KMS-11 (cell line): ENCODE measurements around the gene PIP4K2A.

ENCODE experiments used
- H2AFZ ChIP-seq: fragments of 200-600 bp; sonication (generic); 2 replicates; pipeline ENCODE4 v1.6.1; 2016; ENCODE audit warnings: antibody characterized with exemption, mixed run types, low read depth
- H3K27ac ChIP-seq: fragments of 200-600 bp; sonication (generic); 2 replicates; pipeline ENCODE4 v1.6.1; 2016; ENCODE audit warnings: mild to moderate bottlenecking, mixed run types
- H3K27me3 ChIP-seq: fragments of 200-600 bp; sonication (generic); 2 replicates; pipeline ENCODE4 v1.6.1; 2017; ENCODE audit warnings: mild to moderate bottlenecking, low read depth, mixed run types, moderate library complexity; ENCODE audit not compliant: insufficient read depth
- H3K36me3 ChIP-seq: fragments of 200-600 bp; sonication (generic); 2 replicates; pipeline ENCODE4 v1.6.1; 2017; ENCODE audit warnings: mild to moderate bottlenecking, mixed run types; ENCODE audit not compliant: insufficient read depth
- H3K4me1 ChIP-seq: fragments of 200-600 bp; sonication (generic); 2 replicates; pipeline ENCODE4 v1.6.1; 2016; ENCODE audit warnings: mild to moderate bottlenecking, low read depth, mixed run types; ENCODE audit not compliant: poor library complexity, severe bottlenecking
- H3K4me2 ChIP-seq: fragments of 200-600 bp; sonication (generic); 2 replicates; pipeline ENCODE4 v1.7.0; 2016; ENCODE audit warnings: mild to moderate bottlenecking, mixed run types
- H3K4me3 ChIP-seq: fragments of 200-600 bp; sonication (generic); IDR thresholded peaks from 2 replicates; pipeline ENCODE4 v1.6.1; 2017; ENCODE audit warnings: low read depth, low read length, mixed read lengths; ENCODE audit not compliant: insufficient read depth
- H3K79me2 ChIP-seq: fragments of 200-600 bp; sonication (generic); 2 replicates; pipeline ENCODE4 v1.6.1; 2016; ENCODE audit warnings: low read depth, mixed run types; ENCODE audit not compliant: insufficient read depth
- H3K9ac ChIP-seq: fragments of 200-600 bp; sonication (generic); 2 replicates; pipeline ENCODE4 v1.6.1; 2016; ENCODE audit warnings: mild to moderate bottlenecking, mixed run types
- H4K20me1 ChIP-seq: fragments of 200-600 bp; sonication (generic); 2 replicates; pipeline ENCODE4 v1.6.1; 2016; ENCODE audit warnings: mild to moderate bottlenecking, mixed run types; ENCODE audit not compliant: insufficient read depth
- TF ChIP-seq, protein P1 (sequence below): fragments of 200-600 bp; sonication (generic); conservative IDR thresholded peaks from 2 replicates; pipeline ENCODE4 v1.6.1; 2017; ENCODE audit warnings: low read depth, mild to moderate bottlenecking, antibody characterized with exemption, low read length, moderate library complexity, mixed read lengths

PIP4K2A gene

DNA sequence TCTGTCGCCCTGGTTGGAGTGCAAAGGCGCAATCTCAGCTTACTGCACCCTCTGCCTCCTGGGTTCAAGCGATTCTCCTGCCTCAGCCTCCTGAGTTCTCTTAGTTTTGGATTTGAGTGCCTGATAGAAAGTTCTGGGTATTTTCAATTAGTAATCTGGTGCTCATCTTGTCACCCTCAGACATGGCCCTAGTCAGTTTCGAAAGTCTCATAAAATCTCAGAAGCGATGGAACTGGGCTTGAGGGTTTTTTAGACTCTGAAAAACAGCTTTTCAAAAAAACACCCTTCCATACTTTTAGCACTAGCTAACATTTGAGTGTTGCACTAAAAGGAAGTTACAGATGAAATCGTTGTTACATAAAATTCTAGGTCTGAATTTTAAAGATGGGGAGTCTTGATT is 9.4 kb upstream of the PIP4K2A start:
- no peaks in the 10 kb centered on the region for H4K20me1 ChIP-seq
- H3K27me3 ChIP-seq: no peaks in the 10 kb centered on the region
- no peaks in the 10 kb centered on the region for H3K36me3 ChIP-seq
- no peaks in the 10 kb centered on the region for H3K79me2 ChIP-seq
- H3K4me3 ChIP-seq: no peak overlapping the region
- H3K27ac ChIP-seq: no peak overlapping the region
- no peaks in the 10 kb centered on the region for H3K4me1 ChIP-seq
- H3K4me2 ChIP-seq: no peak overlapping the region
- no peak overlapping the region for H3K9ac ChIP-seq
- TF ChIP-seq, protein P1, sequence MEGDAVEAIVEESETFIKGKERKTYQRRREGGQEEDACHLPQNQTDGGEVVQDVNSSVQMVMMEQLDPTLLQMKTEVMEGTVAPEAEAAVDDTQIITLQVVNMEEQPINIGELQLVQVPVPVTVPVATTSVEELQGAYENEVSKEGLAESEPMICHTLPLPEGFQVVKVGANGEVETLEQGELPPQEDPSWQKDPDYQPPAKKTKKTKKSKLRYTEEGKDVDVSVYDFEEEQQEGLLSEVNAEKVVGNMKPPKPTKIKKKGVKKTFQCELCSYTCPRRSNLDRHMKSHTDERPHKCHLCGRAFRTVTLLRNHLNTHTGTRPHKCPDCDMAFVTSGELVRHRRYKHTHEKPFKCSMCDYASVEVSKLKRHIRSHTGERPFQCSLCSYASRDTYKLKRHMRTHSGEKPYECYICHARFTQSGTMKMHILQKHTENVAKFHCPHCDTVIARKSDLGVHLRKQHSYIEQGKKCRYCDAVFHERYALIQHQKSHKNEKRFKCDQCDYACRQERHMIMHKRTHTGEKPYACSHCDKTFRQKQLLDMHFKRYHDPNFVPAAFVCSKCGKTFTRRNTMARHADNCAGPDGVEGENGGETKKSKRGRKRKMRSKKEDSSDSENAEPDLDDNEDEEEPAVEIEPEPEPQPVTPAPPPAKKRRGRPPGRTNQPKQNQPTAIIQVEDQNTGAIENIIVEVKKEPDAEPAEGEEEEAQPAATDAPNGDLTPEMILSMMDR: no peak
- no peak overlapping the region for H2AFZ ChIP-seq

DNA sequence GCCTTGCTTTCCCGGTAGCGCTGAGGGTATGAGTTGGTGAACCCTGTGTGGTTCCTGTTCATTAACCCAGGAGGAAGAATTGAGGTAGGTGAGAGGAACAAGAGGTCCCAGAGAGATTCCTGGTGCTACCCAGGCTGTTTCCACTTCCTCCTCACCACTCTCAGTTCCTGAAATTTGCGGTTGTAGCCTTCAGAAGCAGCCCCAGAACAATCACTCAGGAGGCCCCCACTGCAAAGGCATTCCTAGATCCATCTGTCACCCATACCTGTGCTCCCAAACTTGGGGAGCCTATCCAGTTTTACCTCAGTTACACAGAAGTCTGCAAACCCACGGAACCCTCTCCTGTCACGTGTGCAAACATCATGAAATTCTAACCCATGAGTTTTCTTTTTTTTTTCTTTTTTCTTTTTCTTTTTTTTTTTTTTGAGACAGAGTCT is 9.0 kb upstream of the PIP4K2A start:
- Histone ChIP-seq H2AFZ (no peak overlapping the region), H3K9ac (no peak overlapping the region), H3K4me1 (no peaks in the 10 kb centered on the region), H3K27ac (no peak overlapping the region), H3K27me3 (no peaks in the 10 kb centered on the region), H3K4me2 (no peak overlapping the region), H3K36me3 (no peaks in the 10 kb centered on the region), H4K20me1 (no peaks in the 10 kb centered on the region), H3K79me2 (no peaks in the 10 kb centered on the region), H3K4me3 (no peak overlapping the region)
- TF ChIP-seq, protein P1: no peak

DNA sequence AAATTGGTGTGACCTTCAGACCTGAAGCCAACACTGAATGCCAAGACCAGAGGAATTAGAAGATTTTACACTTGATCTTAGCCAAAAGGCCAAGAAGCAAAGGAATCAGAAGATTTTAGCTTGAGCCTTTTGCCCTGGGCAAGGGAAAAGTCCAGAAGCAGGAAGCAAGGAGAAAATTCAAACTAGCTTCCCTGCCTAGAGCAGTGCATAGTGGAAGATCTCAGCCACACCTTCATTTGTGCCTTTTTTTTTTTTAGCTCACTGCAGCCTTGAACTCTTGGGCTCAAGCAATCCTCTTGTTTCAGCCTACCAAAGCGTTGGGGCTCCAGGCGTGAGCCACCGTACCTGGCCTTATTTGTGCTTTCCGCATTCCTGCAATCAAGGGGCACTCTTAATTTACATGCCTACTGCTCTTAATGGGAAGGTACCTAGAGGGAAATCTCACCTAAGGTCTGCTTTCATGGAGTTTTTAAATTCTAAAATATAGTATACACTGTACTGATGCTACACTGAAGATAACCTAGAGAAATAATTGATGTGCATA is 8.3 kb upstream of the PIP4K2A start:
- Histone ChIP-seq H3K36me3 (no peaks in the 10 kb centered on the region), H3K4me1 (no peaks in the 10 kb centered on the region), H3K4me2 (no peak overlapping the region), H3K79me2 (no peaks in the 10 kb centered on the region), H3K27ac (no peak overlapping the region), H4K20me1 (no peaks in the 10 kb centered on the region), H3K4me3 (no peak overlapping the region), H2AFZ (no peak overlapping the region), H3K9ac (no peak overlapping the region), H3K27me3 (no peaks in the 10 kb centered on the region)
- TF ChIP-seq, protein P1: no peak

DNA sequence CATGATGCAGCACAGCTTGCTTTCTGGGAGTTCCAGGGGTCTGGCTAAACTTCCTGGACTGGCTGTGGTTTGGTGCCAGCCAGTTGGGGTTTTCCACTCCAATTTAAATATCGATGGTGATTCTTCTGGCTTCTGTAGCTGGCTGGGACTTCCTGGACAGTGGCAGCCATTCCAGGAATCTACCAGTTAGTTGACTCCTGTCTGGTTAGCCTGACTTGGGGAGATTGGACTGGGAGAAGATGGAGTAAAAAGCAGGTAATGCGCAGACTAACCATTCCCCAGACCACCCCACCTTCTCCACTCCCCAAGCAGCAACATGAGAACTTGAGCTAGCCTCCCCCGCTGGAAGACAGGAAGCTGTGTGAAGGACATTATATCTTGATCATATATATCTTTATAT is 6.3 kb upstream of the PIP4K2A start:
- TF ChIP-seq, protein P1: no peak
- Histone ChIP-seq H2AFZ (no peak overlapping the region), H3K4me2 (no peak overlapping the region), H3K79me2 (no peaks in the 10 kb centered on the region), H3K27me3 (no peaks in the 10 kb centered on the region), H3K4me3 (no peak overlapping the region), H3K36me3 (no peaks in the 10 kb centered on the region), H4K20me1 (no peaks in the 10 kb centered on the region), H3K4me1 (no peaks in the 10 kb centered on the region), H3K9ac (no peak overlapping the region), H3K27ac (no peak overlapping the region)
